Activated CD8-positive, alpha-beta memory T cell treated with anti-CD3 and anti-CD28 coated beads, Interleukin-2, amount 50 U/mL, for 24 hours (primary cell): ENCODE data around the gene CAMK1D.

Experiments
- DNase-seq: peaks from one replicate; pipeline ENCODE4 v3.0.0-alpha.2; 2020; ENCODE audit errors: extremely low read depth

CAMK1D gene

GRCh38 chr10:12650538-12651298 lies 301.4 kb downstream of the CAMK1D start:
- DNase-seq: no peak

- no peak for DNase-seq
These were observed 306.6 kb downstream of the CAMK1D start for GRCh38 chr10:12655940-12656339.

DNA sequence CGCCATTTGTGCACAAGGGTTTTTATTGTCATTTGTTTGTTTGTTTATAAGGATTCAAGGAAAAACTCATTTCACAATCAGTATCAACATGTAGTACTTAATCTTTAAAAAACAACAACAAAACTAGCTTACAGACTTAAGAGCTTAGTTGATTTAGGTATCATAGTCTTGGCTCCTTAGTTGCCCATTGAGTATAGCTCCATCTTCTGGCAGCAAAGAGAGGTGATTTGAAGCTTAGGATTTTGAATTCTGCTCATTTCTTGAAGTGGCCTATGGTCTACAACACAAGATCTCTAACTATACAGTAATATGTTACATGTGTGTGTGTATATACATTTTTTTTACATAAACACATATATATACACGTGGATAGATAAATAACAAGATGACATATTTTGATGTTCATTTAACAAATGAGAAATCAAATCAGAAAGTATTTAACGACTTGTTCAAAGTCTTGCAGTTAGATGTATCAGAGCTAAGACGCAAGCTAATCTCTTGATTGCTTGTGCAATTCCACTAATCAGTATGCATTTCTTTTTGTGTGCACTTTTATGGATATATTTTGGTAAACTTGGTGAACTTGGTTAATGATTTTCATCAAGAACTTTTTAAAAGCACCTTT lies 307.3 kb downstream of the CAMK1D start:
- DNase-seq: no peak

- no peak for DNase-seq
These were observed 308.1 kb downstream of the CAMK1D start for GRCh38 chr10:12657489-12657888.

- no peak for DNase-seq
These were observed 309.2 kb downstream of the CAMK1D start for GRCh38 chr10:12658526-12658925.

GRCh38 chr10:12659706-12660105 lies 310.4 kb downstream of the CAMK1D start:
- no peak for DNase-seq

GRCh38 chr10:12660812-12661211 lies 311.5 kb downstream of the CAMK1D start:
- DNase-seq: no peak

GRCh38 chr10:12661671-12662070 lies 312.3 kb downstream of the CAMK1D start:
- no peak for DNase-seq

- DNase-seq: no peak
These were observed 314.5 kb downstream of the CAMK1D start for GRCh38 chr10:12663863-12664262.

DNA sequence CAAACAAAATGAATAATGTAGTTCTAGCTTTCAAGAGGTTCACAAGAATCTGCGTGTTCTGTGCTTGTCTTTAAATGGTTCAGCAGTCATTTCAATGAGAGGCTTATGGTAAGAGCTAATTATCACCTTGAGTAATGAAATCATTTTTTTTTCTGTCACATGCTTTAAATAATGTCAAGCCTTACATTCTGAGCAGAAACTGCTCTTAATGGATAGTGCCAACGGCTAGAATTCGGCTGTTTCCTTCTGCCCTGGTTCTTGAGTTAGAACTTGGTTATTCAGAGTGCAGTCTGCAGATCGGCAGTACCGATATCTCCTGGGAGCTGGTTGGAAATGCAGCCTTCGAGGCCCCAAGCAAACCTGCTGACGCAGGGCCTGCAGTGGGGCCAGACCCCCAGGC lies 316.2 kb downstream of the CAMK1D start:
- no peak for DNase-seq

GRCh38 chr10:12667052-12667451 lies 317.7 kb downstream of the CAMK1D start:
- DNase-seq: no peak

GRCh38 chr10:12668634-12669033 lies 319.3 kb downstream of the CAMK1D start:
- DNase-seq: no peak

GRCh38 chr10:12670004-12670403 lies 320.7 kb downstream of the CAMK1D start:
- DNase-seq: no peak

- no peak for DNase-seq
These were observed 325.8 kb downstream of the CAMK1D start for GRCh38 chr10:12675186-12675585.

GRCh38 chr10:12679636-12680035 lies 330.3 kb downstream of the CAMK1D start:
- DNase-seq: no peak

GRCh38 chr10:12681252-12681651 lies 331.9 kb downstream of the CAMK1D start:
- no peak for DNase-seq

DNA sequence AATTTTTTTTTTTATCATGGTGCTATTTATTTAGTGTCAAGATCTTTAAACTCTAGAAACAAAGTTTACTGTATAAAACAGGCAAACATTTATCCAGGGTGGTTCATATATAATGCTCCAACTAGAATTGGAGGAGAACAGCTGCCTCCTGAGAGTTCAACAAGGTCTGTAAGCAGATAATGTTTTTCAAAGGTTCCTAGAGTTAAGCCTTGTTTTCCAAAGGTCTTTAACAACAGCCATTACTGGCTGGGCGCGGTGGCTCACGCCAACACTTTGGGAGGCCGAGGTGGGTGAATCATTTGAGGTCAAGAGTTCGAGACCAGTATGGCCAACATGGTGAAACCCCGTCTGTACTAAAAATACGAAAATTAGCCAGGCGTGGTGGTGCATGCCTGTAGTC lies 335.4 kb downstream of the CAMK1D start:
- DNase-seq: no peak

- DNase-seq: no peak
These were observed 336.1 kb downstream of the CAMK1D start for GRCh38 chr10:12685261-12686058.

GRCh38 chr10:12687996-12688395 lies 338.6 kb downstream of the CAMK1D start:
- no peak for DNase-seq

DNA sequence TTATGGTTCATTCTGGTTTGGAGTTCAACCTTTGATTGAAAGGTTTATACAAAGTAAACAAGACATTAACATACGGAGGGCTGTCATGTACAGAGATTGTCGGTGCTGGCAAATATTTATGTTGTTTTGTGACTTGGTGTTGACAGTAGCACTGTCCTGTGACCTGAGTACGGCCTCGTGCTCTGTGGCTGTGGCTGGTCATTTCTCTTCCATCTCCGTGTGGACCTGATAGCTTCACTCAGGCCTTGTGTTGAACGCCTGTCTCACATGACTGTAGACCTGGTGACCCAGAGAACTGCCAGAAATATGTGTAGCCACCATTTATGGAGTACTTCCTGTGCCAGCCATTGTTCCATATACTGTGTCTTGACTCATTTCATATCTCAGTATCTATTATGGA lies 340.5 kb downstream of the CAMK1D start:
- DNase-seq: no peak

DNA sequence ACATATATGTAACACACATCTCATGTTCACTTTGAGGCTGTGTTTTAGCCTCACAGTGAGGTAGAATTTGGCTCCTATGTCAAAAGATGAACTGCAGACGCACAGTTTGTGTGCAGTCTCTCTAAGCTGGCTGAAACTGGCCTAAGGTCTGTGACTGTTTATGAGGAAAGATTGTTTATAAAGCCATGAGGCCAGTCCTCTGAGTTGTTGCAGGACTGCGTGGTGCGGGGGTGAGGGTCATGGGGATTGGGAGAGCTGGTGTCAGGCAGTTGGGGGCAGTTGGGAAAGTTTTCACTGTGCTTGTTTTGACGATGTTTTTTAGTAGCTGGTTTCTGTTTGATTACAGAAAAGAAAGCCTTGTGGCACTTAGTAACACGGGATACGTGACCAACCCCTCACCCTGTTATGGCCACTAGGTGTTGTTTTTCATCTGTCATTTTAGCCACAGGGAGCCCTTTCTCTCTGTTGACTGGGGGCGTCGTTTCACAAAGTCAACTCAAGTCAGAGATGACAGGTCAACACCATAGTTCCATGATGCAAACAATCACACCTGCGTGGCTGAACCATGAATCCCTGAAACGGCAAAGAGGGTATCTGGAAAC lies 341.3 kb downstream of the CAMK1D start:
- no peak for DNase-seq

- no peak for DNase-seq
These were observed 342.2 kb downstream of the CAMK1D start for GRCh38 chr10:12691596-12691995.
